Fibroblast of the aortic adventitia (primary cell): ENCODE measurements around the gene EPG5. TPM values are rescaled to one million over a fixed set of nuclear protein-coding genes. Genes with fewer than 3 reads are reported as not detected.

Experiments
- DNase-seq: peaks from one replicate; pipeline ENCODE4 v3.0.0-alpha.2; 2010; ENCODE audit warnings: low read depth
- H3K4me3 ChIP-seq: 2 replicates; pipeline ENCODE4 v1.5.1; 2011; ENCODE audit warnings: low read depth, mild to moderate bottlenecking, control low read depth, low read length, moderate library complexity
- total RNA-seq: library from RNA; depleted of rRNA; stranded (reverse); fragments of >200 nt; gene quantifications from 2 replicates; pipeline ENCODE4 v1.2.3, GENCODE V29; 2012; ENCODE audit warnings: low replicate concordance
- TF ChIP-seq, protein P1 (sequence below): IDR thresholded peaks from 2 replicates; pipeline ENCODE4 v1.5.1; 2011; ENCODE audit warnings: mild to moderate bottlenecking, low read length, control low read depth, inconsistent platforms; ENCODE audit not compliant: insufficient read depth

Gene EPG5
- total RNA-seq, 1 donor: 66.3 TPM

DNA sequence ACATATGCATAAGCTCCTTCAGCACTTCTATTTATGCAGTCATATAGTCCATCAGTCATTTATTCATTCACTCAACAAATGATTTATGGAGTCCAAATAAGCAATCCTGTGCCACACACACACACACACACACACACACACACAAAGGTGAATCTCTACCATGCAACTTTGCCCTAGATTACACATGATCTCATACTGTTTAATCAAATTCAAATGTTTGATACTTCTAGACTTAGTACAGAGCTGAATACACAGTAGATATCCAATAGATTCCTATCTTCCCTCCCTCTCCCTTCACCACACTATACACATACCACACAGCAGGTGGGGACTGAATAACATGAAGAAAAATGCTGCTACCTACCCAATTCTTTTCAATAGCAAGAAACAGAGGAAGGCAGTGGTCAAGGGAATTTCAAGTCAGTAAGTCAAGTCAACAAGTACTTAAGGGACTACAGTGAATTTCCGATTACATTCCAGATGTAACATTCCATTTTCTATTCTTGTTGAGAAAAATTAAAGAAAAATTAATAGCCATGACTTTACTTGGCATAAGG, 65.4 kb downstream of the EPG5 start:
- DNase-seq: no peak
- H3K4me3 ChIP-seq: no peak overlapping the region
- TF ChIP-seq, protein P1, sequence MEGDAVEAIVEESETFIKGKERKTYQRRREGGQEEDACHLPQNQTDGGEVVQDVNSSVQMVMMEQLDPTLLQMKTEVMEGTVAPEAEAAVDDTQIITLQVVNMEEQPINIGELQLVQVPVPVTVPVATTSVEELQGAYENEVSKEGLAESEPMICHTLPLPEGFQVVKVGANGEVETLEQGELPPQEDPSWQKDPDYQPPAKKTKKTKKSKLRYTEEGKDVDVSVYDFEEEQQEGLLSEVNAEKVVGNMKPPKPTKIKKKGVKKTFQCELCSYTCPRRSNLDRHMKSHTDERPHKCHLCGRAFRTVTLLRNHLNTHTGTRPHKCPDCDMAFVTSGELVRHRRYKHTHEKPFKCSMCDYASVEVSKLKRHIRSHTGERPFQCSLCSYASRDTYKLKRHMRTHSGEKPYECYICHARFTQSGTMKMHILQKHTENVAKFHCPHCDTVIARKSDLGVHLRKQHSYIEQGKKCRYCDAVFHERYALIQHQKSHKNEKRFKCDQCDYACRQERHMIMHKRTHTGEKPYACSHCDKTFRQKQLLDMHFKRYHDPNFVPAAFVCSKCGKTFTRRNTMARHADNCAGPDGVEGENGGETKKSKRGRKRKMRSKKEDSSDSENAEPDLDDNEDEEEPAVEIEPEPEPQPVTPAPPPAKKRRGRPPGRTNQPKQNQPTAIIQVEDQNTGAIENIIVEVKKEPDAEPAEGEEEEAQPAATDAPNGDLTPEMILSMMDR: no peak

DNA sequence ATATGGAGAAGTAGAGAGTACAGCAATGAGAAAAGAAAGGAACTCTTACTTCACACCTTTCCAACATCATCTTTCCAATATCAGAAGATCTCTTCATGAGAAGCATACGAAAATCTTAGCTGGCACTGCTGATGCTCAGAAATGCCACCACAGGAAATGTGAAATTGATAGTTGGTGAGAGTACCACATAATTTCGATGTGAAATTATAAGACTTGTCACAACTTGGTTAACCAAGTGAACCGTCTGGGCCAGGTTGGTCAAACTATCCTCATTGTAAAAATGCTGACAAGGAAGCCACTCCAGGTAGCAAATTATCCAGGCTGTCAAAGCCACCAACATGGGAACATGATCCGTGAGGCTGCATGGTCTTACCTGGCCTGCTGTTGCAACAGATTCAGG, 66.5 kb downstream of the EPG5 start:
- DNase-seq: no peak
- no peak overlapping the region for H3K4me3 ChIP-seq
- TF ChIP-seq, protein P1: no peak

DNA sequence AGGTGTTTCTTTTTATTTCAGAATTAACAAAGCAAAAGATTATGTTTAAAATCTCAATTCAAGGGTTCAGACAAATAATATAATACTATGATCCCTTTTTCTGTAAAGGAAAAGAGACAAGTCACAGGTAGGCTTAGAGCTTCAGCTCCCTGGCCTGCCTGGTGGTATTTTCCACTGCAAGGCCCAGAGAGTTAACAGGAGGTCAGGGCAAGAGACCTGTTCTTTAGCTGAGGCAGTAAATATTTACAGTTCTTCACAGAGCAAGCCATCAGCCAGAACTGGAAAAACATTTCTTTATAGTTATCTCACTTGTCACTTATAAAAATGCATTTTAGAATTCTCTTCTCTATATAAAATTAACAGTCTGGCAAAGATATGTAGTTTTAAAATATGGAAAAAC, 70.1 kb downstream of the EPG5 start:
- no peak overlapping the region for H3K4me3 ChIP-seq
- no peak for DNase-seq
- TF ChIP-seq, protein P1: no peak

DNA sequence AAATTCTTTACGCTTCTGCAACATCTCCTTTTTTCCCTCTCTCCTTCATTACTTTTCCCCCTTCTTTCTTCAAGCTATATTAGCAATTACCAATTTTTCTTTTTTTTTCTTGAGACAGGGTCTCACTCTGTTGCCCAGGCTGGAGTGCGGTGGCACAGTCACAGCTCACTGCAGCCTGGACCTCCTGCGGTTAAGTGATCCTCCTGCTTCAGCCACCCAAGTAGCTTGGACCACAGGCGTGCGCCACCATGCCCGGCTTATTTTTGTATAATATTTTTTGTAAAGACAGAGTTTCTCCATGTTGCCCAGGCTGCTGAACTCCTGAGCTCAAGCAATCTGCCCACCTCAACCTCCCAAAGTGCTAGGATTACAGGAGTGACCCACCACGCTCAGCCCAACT, 70.7 kb downstream of the EPG5 start:
- TF ChIP-seq, protein P1: no peak
- H3K4me3 ChIP-seq: no peak overlapping the region
- DNase-seq: no peak

DNA sequence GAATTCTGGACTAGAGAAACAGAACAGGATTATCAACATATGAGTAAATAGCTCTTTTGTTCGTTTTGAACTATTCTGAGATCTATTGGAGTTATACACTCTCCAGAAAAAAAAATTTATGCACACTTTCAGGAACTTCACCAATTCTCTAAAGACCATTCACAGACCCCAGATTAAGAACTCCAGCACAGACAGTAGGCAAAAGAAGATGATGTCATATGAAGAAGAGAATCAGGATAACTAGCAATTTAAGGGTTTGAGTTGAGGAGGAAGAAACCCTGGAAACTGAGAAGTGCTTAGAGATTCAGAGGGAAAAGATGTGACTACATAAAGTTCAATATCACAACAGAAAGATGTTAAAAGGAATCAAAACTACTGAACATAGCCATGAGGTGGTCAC, 71.8 kb downstream of the EPG5 start:
- DNase-seq: no peak
- H3K4me3 ChIP-seq: no peak overlapping the region
- TF ChIP-seq, protein P1: no peak

DNA sequence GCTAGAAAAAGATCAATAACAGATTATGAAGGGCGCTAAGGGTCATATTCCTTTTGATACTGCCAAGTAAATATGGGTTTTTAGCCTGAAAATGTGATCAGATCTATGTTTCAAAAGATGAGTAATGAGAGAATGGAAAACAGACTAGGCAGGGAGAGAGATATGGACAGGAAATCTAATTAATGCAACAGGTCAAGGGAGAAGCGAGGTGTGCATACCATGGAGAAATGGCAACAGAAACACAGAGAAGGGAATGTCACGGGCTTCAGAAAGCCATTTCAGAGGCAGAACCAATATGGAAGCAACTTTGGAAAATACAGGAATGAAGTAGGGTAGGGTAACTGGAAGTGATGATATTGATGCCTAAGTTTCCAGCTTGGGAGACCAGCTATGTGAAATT, 72.3 kb downstream of the EPG5 start:
- TF ChIP-seq, protein P1: no peak
- no peak for DNase-seq
- H3K4me3 ChIP-seq: no peak overlapping the region

DNA sequence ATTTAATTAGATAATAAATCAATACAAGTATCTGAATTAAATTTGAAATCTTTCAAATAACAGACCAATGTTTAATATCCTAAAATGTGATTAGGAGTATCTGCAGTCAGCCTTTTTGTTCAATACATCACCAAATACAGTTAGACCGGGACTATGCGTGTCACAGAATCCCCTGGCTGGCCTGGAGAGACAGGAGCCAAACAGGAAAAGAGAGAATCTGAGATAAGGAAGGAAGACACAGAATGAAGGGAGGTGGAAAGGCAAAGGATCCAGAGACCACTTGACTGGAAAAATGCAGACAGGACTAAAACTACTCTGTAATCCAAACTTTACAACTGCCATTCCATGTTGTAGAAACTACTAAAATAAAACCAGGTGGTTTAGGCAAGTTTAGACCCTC, 75.3 kb downstream of the EPG5 start:
- DNase-seq: no peak
- H3K4me3 ChIP-seq: no peak overlapping the region
- TF ChIP-seq, protein P1: no peak
